ENCODE measurements around the gene FERMT3. TPM values are rescaled to one million over a fixed set of nuclear protein-coding genes. Genes with fewer than 3 reads are reported as not detected.
"Not testable (repeated sequence)": the region's sequence is repeated elsewhere in the genome, so short reads cannot be mapped to it uniquely, and the experiment has no call there.

FERMT3 gene
- polyA plus RNA-seq, 3 donors from 2014 or later, result 181 to 297 (median 236) TPM

- Mint-ChIP-seq H3K9me3 (no peaks in the 10 kb centered on the region), H3K4me1 (peaks cover 27 to 36% of the 10 kb centered on the region in 2 donors), H3K36me3 (peaks cover 0 to 3% (median 0%) of the 10 kb centered on the region in 3 donors), H3K4me3 (peak overlapping the region; percentile 84 to 94 (median 85)), H3K27me3 (ENCODE audit: low read depth in 3 of 3) (peaks cover 12 to 17% (median 13%) of the 10 kb centered on the region in 3 donors), H3K27ac (peak overlapping the region; percentile 99 to 100 (median 99))
- no peak for DNase-seq
Measured at GRCh38 chr11:64239662-64240434, 33.3 kb downstream of the FERMT3 start.

DNA sequence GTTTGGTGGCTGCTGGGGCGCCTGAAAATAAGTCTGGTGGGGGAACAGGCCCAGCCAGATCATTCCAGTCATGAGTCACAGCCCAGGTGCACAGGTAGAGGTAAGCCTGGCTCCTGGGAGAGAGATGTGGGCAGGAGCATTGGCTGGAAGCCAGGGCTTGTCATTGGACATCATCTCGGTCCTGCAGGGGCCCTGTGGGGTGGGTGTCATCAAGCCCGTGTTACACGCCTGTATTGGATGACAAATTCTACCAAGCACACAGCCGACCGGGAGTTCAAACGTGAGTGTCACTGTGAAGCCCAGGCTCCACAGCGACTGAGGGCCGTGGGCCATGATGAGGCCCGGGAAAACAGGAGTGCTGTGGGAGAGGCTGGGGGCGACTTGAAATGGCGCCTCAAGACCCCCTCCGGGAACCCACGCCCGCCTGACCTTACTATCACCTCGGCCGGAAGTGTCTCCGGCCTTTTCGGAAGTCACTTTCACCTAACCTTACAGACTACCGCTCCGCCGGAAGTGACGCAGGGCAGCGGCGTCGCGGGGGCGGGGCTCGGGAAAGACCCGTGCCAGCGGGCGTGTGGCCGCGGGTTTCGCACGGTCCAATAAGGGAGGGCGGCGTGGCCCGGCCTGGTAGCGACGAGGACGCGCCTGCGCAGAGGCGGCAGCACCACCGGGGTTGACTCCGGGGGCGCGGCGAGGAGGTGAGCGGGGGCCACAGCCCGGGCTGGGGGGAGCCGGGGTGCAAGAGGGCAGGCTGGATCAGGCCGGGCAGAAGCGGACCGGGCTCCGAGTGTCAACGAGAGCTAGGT, 34.1 kb downstream of the FERMT3 start, which contains the start of gene FKBP2:
Gene FKBP2 (plus strand): TSS at position 661 of the 806 bp plus-strand sequence. CDS start 1,293 bp downstream, outside the sequence.
- peak within 1 kb of the TSS; percentile 84 to 94 (median 85) for H3K4me3 Mint-ChIP-seq
- H3K27ac Mint-ChIP-seq, result peak within 1 kb of the TSS; percentile 99 to 100 (median 99)
- H3K9me3 Mint-ChIP-seq, result no peaks in the 10 kb centered on the region
- H3K36me3 Mint-ChIP-seq, result peaks cover 0 to 3% (median 0%) of the 10 kb centered on the region in 3 donors
- H3K27me3 Mint-ChIP-seq (ENCODE audit: low read depth in 3 of 3), result peaks cover 12 to 17% (median 13%) of the 10 kb centered on the region in 3 donors
- DNase-seq, result peak; percentile 99
- H3K4me1 Mint-ChIP-seq, result peaks cover 26 to 37% of the 10 kb centered on the region in 2 donors

GRCh38 chr11:64241241-64241490, 34.6 kb downstream of the FERMT3 start:
- Mint-ChIP-seq H3K36me3 (peaks cover 0 to 3% (median 0%) of the 10 kb centered on the region in 3 donors), H3K4me1 (peaks cover 30 to 42% of the 10 kb centered on the region in 2 donors), H3K27ac (peak overlapping the region; percentile 99 to 100 (median 99)), H3K9me3 (no peaks in the 10 kb centered on the region), H3K27me3 (ENCODE audit: low read depth in 3 of 3) (peaks cover 12 to 17% (median 15%) of the 10 kb centered on the region in 3 donors), H3K4me3 (peak overlapping the region; percentile 84 to 94 (median 85))
- DNase-seq, result peak; percentile 100

- Mint-ChIP-seq H3K4me3 (peak overlapping the region; percentile 84 to 94 (median 85)), H3K9me3 (no peaks in the 10 kb centered on the region), H3K27ac (peak overlapping the region; percentile 99 to 100 (median 99)), H3K4me1 (peaks cover 30 to 43% of the 10 kb centered on the region in 2 donors), H3K27me3 (ENCODE audit: low read depth in 3 of 3) (peaks cover 12 to 17% (median 15%) of the 10 kb centered on the region in 3 donors), H3K36me3 (peaks cover 0 to 3% (median 0%) of the 10 kb centered on the region in 3 donors)
- DNase-seq, result no peak
Measured at GRCh38 chr11:64241491-64242374, 35.2 kb downstream of the FERMT3 start.

DNA sequence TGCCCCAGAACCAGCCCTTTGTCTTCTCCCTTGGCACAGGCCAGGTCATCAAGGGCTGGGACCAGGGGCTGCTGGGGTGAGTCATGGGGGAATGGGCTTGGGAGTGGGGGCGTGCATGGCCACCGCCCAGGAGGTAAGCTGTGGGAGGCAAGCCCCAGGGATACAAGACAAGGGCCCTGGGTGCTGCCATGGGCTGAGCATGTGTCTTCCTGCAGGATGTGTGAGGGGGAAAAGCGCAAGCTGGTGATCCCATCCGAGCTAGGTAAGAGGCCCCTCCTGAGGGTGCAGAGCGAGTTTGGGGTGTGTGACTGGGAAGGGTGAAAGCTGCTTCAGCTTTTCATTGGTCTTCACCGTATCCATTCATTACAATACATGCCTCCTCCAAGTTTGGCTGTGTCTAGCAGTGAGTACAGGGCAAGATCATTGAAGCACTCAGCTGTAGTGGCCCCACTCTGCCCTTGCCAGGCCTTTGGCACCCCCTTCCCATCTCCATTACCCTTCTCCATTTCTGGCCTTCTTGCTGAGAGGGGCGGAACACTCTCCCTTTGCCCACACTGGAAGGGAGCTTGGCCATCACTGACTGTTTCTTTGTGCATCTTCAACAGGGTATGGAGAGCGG, 36.8 kb downstream of the FERMT3 start:
- Mint-ChIP-seq H3K27me3 (ENCODE audit: low read depth in 3 of 3) (peaks cover 12 to 19% (median 15%) of the 10 kb centered on the region in 3 donors), H3K4me3 (peak overlapping the region; percentile 51 to 73 (median 60)), H3K9me3 (no peaks in the 10 kb centered on the region), H3K4me1 (peaks cover 36 to 52% of the 10 kb centered on the region in 2 donors), H3K27ac (peak overlapping the region in 5 of 6 donors; percentile 8 to 59 (median 50)), H3K36me3 (peaks cover 0 to 3% (median 0%) of the 10 kb centered on the region in 3 donors)
- no peak for DNase-seq

GRCh38 chr11:64244107-64244506, 37.6 kb downstream of the FERMT3 start:
- H3K9me3 Mint-ChIP-seq, result no peaks in the 10 kb centered on the region
- H3K27me3 Mint-ChIP-seq (ENCODE audit: low read depth in 3 of 3), result peaks cover 12 to 19% (median 15%) of the 10 kb centered on the region in 3 donors
- H3K4me3 Mint-ChIP-seq, result peak overlapping the region in 4 of 5 donors; percentile 3 to 60 (median 34)
- H3K36me3 Mint-ChIP-seq, result peaks cover 0 to 3% (median 0%) of the 10 kb centered on the region in 3 donors
- DNase-seq, result no peak
- H3K27ac Mint-ChIP-seq, result peak overlapping the region in 3 of 6 donors; percentile 7 to 49 (median 8)
- H3K4me1 Mint-ChIP-seq, result peaks cover 36 to 50% of the 10 kb centered on the region in 2 donors

GRCh38 chr11:64244966-64245365, 38.4 kb downstream of the FERMT3 start:
- peak overlapping the region in 3 of 6 donors; percentile 7 to 80 (median 39) for H3K27ac Mint-ChIP-seq
- no peaks in the 10 kb centered on the region for H3K9me3 Mint-ChIP-seq
- H3K27me3 Mint-ChIP-seq (ENCODE audit: low read depth in 3 of 3), result peaks cover 14 to 17% (median 15%) of the 10 kb centered on the region in 3 donors
- peaks cover 0 to 3% (median 0%) of the 10 kb centered on the region in 3 donors for H3K36me3 Mint-ChIP-seq
- peak overlapping the region in 2 of 5 donors; percentile 75 to 81 for H3K4me3 Mint-ChIP-seq
- DNase-seq, result no peak
- H3K4me1 Mint-ChIP-seq, result peaks cover 35 to 49% of the 10 kb centered on the region in 2 donors

GRCh38 chr11:64245401-64245796, 38.9 kb downstream of the FERMT3 start:
- peaks cover 13 to 17% (median 14%) of the 10 kb centered on the region in 3 donors for H3K27me3 Mint-ChIP-seq (ENCODE audit: low read depth in 3 of 3)
- peak overlapping the region; percentile 75 to 81 (median 79) for H3K4me3 Mint-ChIP-seq
- peak overlapping the region in 5 of 6 donors; percentile 34 to 86 (median 79) for H3K27ac Mint-ChIP-seq
- peaks cover 0 to 3% (median 0%) of the 10 kb centered on the region in 3 donors for H3K36me3 Mint-ChIP-seq
- DNase-seq, result peak; percentile 47 to 53 (median 51)
- H3K4me1 Mint-ChIP-seq, result peaks cover 30 to 44% of the 10 kb centered on the region in 2 donors
- no peaks in the 10 kb centered on the region for H3K9me3 Mint-ChIP-seq

DNA sequence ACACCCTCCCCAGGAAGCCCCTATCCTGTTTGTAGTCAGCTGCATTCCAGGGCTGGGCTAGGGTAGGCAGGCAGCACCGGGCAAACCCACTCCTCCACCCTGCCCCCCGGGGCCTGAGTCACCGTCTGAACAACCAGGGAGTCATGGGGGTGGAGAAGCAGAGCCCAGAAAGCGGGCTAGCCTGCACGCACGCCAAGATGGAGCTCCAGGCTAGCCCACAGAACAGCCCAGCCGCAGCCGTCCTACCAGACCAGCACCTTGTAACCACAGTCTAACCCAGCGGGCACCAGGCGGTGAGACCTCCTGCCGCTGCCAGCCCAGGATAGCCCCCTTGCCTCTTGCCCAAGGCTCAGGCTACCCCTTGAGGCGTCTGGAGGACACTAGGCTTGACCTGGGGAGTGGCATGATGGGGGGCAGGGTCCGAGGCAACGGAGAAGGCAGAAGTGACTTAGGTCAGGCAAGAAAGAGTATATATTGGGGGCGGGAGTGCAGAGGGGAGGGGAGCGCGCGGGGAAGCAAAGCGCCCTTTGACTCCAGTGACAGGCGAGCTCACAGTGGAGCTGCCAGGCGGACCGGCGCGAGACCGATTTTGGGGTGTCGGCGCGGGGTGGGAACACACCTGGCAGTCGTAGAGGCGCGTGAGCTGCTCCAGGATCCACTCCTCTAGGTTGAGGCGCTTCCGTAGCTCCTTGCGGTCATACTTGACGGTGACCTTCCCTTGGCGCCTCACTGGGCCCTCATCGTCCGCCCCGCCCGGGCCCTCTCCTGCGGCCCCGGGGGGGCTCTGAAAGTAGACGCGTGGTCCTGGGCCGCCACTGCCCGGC, 39.5 kb downstream of the FERMT3 start:
- H3K4me3 Mint-ChIP-seq, result peak overlapping the region; percentile 75 to 81 (median 79)
- peaks cover 0 to 3% (median 0%) of the 10 kb centered on the region in 3 donors for H3K36me3 Mint-ChIP-seq
- H3K4me1 Mint-ChIP-seq, result peaks cover 27 to 42% of the 10 kb centered on the region in 2 donors
- peaks cover 9 to 11% (median 10%) of the 10 kb centered on the region in 3 donors for H3K27me3 Mint-ChIP-seq (ENCODE audit: low read depth in 3 of 3)
- peak overlapping the region; percentile 53 to 86 (median 76) for H3K27ac Mint-ChIP-seq
- no peaks in the 10 kb centered on the region for H3K9me3 Mint-ChIP-seq
- DNase-seq, result peak; percentile 55 to 61 (median 57)

DNA sequence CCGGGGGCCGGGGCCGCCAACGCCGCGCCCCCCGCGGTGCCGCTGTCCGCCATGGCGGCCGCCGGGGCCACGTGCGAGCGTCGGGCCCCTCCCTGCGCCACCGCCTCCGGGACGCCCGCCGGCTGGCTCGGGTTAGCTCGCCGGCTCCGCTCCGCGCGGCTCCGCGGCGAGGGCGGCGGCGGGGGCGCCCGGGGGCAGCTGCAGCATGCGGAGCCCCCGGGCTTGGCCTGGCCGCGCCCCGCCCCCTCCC, 40.0 kb downstream of the FERMT3 start:
- H3K4me1 Mint-ChIP-seq, result peaks cover 27 to 43% of the 10 kb centered on the region in 2 donors
- H3K27ac Mint-ChIP-seq, result peak overlapping the region in 1 of 6 donors; percentile 62
- H3K4me3 Mint-ChIP-seq, result peak overlapping the region; percentile 82 to 85 (median 84)
- H3K9me3 Mint-ChIP-seq; H3K36me3 Mint-ChIP-seq; DNase-seq; H3K27me3 Mint-ChIP-seq (ENCODE audit: low read depth in 3 of 3): not testable (repeated sequence)

- peak within 1 kb of the TSS; percentile 82 to 85 (median 84) for H3K4me3 Mint-ChIP-seq
- H3K9me3 Mint-ChIP-seq, result no peaks in the 10 kb centered on the region
- peaks cover 6 to 11% (median 9%) of the 10 kb centered on the region in 3 donors for H3K27me3 Mint-ChIP-seq (ENCODE audit: low read depth in 3 of 3)
- peaks cover 0 to 3% (median 0%) of the 10 kb centered on the region in 3 donors for H3K36me3 Mint-ChIP-seq
- H3K27ac Mint-ChIP-seq, result peak within 1 kb of the TSS; percentile 62 to 86 (median 80)
- peak; percentile 70 to 75 (median 71) for DNase-seq
- peaks cover 33 to 48% of the 10 kb centered on the region in 2 donors for H3K4me1 Mint-ChIP-seq
Measured at GRCh38 chr11:64246871-64247728, 40.6 kb downstream of the FERMT3 start, which contains the start of gene PPP1R14B. PPP1R14B (minus strand) TSS chr11:64246943; CDS start chr11:64246673, 270 bp downstream.
